Renal pelvis (tissue), 4 donors: Measurements from ENCODE around the gene RARG. TPM values are rescaled to one million over a fixed set of nuclear protein-coding genes. Genes with fewer than 3 reads are reported as not detected.
"Not testable (repeated sequence)": the region's sequence is repeated elsewhere in the genome, so short reads cannot be mapped to it uniquely, and the experiment has no call there.

Experiments
- DNase-seq: peaks from one replicate; pipeline ENCODE4 v3.0.0-alpha.2; 2013
- polyA plus RNA-seq, 3 donors: library from polyadenylated mRNA; unstranded; fragments of 120-200 nt; gene quantifications; one replicate each; pipeline ENCODE4 v1.2.1, GENCODE V29; 2013; ENCODE audit not compliant: insufficient read length in 3 of 3

RARG gene
- polyA plus RNA-seq, 3 donors = 32.0 to 38.1 (median 35.7) TPM

DNA sequence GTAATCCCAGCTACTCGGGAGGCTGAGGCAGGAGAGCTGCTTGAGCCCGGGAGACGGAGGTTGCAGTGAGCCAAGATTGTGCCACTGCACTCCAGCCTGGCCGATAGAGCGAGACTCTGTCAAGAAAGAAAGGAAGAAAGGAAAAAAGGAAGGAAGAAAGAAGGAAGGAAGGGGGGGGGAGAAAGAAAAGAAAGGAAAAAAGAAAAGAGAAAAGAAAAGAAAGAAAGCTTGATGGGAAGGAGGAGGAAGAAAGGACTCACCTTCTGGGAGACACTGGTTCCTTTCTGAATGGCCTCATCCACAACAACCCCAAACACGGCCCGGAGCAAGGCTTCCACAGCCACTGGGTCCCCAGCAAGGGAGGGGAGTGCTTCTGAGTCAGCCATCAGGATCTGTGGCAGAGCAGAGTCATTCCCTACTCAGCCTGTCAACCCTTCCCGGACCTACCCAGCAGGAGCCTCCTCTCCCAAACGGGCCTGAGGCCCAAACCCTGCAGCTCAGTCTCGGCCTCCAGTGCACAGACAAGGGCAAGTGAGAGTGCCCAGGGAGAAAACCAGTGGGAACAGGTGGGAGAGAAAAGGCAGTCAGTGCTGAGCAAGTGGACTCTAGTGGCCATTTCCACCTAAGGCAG, 58.8 kb downstream of the RARG start:
- no peak for DNase-seq

- no peak for DNase-seq
Measured at GRCh38 chr12:53172352-53172751, 59.7 kb downstream of the RARG start.

DNA sequence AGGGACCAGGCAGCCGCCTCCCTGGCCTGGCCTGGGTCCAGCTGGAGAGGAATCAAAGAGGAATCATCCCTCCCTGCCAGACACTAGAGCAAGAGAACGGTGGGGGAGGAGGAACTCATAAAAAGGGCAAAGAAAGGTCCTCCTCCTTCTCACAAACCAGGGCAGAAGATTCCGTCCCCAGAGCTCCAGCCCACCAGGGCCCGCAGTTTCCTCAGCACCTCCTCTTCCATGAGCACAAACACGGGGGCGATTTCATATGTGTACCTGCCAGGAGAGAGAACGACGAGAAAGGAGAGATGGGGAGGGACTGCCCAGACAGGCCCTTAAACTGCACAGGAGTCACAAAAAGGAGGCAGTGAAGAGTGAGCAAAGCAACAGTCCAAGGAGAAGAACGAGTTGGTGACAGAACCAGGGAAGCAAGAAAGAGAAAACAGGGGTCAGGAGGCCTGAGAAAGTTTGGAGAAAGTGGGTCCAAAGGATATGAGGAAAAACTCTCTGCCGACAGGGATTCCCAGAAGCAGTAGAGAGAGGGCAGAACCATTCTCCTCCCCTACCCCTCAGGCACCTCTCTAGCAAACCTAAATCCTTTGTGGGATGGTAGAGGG, 60.2 kb downstream of the RARG start:
- DNase-seq = peak; percentile 34

- no peak for DNase-seq
Measured at GRCh38 chr12:53170876-53171724, 60.9 kb downstream of the RARG start.

DNA sequence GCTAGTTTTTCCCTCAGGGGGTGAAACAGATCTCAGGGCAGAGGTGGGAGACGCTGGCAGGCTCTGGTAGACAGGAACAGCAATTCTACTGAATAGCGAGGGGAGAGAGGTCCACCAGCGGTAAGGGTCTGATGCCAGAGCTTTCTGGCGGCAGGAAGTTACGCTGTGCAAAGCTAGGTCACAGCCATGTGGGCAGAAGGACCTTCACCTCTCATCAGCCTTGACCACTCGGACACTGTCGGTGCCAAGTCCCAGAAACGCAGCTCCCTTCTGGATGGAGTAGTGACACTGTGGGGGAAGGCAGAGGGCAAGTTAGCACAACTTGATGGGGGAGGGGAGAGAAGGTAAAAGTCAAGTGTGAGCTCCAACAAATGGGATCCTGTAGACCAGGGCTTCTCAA, 61.8 kb downstream of the RARG start:
- DNase-seq = no peak

DNA sequence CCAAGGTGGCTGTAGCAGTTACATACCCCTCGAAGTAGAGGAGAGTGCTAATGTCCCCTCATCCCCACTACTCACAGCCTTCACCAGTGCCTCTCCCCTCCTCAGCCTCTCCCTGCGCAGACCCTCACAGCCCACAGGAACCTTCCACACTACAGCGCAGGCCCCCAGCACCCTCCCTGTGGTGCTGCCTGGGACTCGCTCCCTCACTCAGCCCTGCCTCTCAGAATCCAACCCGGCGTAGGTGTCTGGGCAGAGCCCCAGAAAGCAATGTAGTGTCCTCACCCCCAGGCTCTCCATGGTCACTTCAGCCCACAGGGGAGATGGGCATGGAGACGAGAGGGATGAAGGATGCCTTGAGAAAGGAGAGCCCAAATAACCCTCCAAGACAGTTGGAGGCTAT, 62.4 kb downstream of the RARG start:
- no peak for DNase-seq

GRCh38 chr12:53166837-53167236, 65.2 kb downstream of the RARG start:
- DNase-seq = no peak

DNA sequence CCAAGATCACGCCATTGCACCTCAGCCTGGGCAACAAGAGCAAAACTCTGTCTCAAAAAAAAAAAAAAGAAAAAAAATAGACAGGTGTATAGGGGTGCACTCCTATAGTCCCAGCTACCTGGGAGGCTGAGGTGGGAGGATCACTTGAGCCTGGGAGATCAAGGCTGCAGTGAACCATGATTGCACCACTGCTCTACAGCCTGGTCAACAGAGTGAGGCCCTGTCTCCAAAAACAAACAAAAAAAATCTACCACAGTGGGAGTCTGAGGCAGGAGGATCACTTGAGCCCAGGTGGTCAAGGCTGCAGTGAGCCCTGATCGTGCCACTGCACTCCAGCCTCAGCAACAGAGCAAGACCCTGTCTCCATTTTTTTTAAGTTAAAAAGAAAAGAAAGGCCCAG, 69.0 kb downstream of the RARG start:
- DNase-seq = not testable (repeated sequence)

DNA sequence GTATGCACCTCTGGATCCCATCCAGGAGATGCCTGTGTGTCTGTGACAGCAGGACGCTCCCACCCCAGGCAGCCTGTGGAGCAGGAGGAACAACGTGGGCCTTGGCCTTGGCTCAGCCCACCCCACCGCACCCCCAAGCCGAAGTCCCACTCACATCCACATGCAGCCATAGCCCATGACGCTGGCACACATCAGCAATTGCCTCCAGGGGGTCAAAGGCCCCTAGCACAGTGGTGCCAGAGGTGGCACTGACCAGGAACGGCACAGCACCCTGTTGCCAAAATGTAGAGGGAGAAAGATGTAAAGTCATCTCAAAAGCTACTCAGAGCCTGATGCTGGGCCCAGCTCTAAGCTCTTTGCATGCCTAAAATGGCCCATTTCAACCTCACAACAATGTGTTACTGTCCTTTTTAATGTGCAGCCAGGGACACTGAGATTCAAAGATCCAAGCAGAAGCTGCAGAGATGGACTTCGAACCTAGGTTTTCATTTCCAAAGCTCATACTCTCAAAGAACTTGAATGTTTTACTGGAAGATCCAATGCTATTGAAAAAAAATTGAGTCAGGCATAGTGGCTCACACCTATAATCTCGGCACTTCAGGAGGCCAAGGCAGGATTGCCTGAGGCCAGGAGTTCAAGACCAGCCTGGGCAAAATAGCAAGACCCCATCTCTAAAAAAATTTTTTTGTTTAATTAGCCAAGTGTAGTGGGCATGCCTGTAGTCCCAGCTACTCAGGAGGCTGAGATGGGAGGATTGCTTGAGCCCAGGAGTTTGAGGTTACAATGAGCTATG, 70.7 kb downstream of the RARG start:
- no peak for DNase-seq

DNA sequence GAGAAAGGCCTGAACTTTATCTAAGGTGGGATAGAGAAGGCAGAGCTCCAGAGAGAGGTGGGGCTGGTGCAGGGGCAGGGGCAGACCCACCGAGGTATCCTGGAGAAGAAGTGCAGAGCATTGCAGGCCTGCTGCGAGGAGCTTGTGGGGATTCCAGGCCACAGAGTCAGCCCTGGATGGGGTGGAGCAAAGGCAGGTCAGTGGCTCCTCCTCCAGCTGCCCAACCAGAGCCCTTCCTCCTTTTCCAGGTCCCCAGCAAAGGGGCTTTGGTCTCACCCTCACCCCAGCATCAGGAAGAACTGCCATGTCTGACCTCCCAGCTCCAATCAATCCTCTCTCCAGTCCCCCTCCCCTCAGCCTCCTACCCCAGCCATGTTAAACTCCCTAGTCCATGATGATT, 71.3 kb downstream of the RARG start:
- no peak for DNase-seq

Other genes starting within 250 kb of the RARG start
- gene EIF4B, start 225.8 kb downstream of the RARG start, polyA plus RNA-seq = 100 to 1,000 TPM; 463 to 529 (median 471) TPM
- 100 to 1,000 TPM; 102 to 132 (median 114) TPM for gene TNS2, start 182.1 kb downstream of the RARG start, polyA plus RNA-seq
- gene SPRYD3, start 152.8 kb downstream of the RARG start, polyA plus RNA-seq = 10 to 100 TPM; 17.4 to 19.8 (median 18.2) TPM
- gene IGFBP6, start 134.5 kb downstream of the RARG start, polyA plus RNA-seq = 10 to 100 TPM; 10.4 to 17.6 (median 13.6) TPM
- 1 to 10 TPM; 2.4 to 3.0 (median 2.7) TPM for gene SOAT2, start 128.7 kb downstream of the RARG start, polyA plus RNA-seq
- 10 to 100 TPM; 67.8 to 81.5 (median 76.2) TPM for gene ZNF740, start 51.5 kb downstream of the RARG start, polyA plus RNA-seq
- gene CSAD, start 51.3 kb downstream of the RARG start, polyA plus RNA-seq = 100 to 1,000 TPM in 2 of 3 donors, 10 to 100 TPM in 1; 36.9 to 113 (median 106) TPM
- 1 to 10 TPM; 1.7 to 1.9 (median 1.7) TPM for gene ITGB7, start 25.0 kb downstream of the RARG start, polyA plus RNA-seq
- gene ESPL1, start 36.1 kb upstream of the RARG start, polyA plus RNA-seq = 10 to 100 TPM; 11.6 to 16.0 (median 14.3) TPM
- 100 to 1,000 TPM; 564 to 760 (median 671) TPM for gene PFDN5, start 63.3 kb upstream of the RARG start, polyA plus RNA-seq
- 10 to 100 TPM; 59.5 to 62.9 (median 62.2) TPM for gene MYG1, start 67.5 kb upstream of the RARG start, polyA plus RNA-seq
- gene AAAS, start 89.4 kb upstream of the RARG start, polyA plus RNA-seq = 10 to 100 TPM; 85.1 to 93.6 (median 86.9) TPM
- under 1 TPM in 2 of 3 donors, not detected in 1; 0.10 to 0.43 TPM for gene SP7, start 104.1 kb upstream of the RARG start, polyA plus RNA-seq
- gene SP1, start 148.0 kb upstream of the RARG start, polyA plus RNA-seq = 10 to 100 TPM; 69.3 to 90.7 (median 86.1) TPM
- gene AMHR2, start 191.6 kb upstream of the RARG start, polyA plus RNA-seq = under 1 TPM; 0.24 to 0.48 (median 0.27) TPM
- 100 to 1,000 TPM; 172 to 193 (median 185) TPM for gene PRR13, start 209.5 kb upstream of the RARG start, polyA plus RNA-seq
- gene PCBP2, start 219.9 kb upstream of the RARG start, polyA plus RNA-seq = 1,000 to 10,000 TPM; 1,070 to 1,171 (median 1,081) TPM